HG03378 (cell line): Measurements from ENCODE around the gene RABL3.
"Not testable (repeated sequence)": the region's sequence is repeated elsewhere in the genome, so short reads cannot be mapped to it uniquely, and the experiment has no call there.

ENCODE experiments used
- ATAC-seq: cut with Tn5 transposase; IDR thresholded peaks from one replicate; pipeline ENCODE4 v1.9.1; 2021; ENCODE audit warnings: mild to moderate bottlenecking, moderate library complexity; ENCODE audit not compliant: unreplicated experiment

RABL3 gene

DNA sequence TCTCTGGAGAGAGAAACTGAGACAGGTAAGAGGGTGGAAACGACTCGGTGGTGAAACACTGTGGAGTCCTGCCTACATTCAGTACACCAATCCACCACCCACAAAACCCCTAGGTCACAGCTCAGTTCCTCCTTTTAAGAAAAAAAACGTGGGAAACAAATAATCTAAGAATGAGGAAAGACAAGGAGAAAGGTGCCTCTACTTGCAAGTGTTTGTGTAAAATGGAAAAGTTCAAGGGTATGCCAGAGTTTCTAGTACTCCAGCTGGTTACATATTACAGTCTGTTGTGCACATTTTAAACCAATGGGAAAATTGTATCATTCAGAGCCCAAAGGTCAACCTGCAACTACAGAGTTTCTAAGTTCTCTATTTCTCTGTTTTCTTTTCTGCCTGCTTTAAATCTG, 92.5 kb downstream of the RABL3 start:
- no peak for ATAC-seq

DNA sequence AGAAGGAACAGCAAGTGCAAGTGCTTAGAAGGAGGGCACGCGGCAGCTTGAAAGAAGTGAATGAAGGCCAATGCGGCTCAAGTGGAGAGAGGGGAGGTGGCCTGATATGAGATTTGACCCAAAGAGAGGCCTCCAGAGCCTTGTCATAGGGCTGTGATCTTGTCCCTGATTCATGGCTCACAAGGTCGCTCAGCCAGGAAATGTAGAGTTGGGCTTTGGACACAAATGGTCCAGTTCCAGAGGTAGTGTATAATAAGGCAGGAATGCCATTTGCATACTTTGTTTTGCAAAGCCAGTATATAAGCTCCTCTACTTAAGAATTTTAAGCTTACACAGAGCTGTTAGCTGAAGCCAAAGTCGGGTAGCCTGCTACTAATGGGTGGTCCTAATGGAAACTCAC, 94.0 kb downstream of the RABL3 start:
- ATAC-seq, result no peak

DNA sequence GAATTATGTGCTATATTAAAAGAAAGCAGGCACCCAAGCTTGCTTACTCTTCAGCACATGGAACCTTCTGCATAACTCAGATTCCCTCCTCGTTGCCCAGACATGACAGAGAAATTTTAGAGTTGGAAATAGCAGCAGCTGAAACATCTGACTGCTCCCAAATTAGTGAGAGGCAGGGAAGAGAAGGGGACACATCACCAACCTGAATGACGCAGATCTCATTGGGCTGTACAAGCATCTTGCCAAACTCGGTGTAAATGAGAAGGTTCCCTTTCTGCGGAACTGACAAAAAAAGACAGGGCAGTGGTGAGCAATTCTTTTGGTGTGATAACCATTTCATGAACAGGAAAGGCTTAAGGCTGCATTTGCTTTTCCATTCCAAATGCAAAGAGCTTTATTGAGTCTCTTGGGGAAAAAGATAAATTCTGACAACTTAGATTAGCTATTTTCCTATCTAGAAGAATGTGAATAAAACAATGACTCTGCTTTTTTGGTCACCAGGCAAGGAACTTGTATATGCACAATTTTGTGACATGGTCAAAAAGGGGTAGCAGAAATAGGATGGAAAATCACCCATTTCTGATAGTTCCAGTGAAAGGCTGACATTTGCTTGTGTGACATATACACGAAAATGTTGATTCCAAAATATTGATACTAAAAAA, 95.4 kb downstream of the RABL3 start:
- no peak for ATAC-seq

DNA sequence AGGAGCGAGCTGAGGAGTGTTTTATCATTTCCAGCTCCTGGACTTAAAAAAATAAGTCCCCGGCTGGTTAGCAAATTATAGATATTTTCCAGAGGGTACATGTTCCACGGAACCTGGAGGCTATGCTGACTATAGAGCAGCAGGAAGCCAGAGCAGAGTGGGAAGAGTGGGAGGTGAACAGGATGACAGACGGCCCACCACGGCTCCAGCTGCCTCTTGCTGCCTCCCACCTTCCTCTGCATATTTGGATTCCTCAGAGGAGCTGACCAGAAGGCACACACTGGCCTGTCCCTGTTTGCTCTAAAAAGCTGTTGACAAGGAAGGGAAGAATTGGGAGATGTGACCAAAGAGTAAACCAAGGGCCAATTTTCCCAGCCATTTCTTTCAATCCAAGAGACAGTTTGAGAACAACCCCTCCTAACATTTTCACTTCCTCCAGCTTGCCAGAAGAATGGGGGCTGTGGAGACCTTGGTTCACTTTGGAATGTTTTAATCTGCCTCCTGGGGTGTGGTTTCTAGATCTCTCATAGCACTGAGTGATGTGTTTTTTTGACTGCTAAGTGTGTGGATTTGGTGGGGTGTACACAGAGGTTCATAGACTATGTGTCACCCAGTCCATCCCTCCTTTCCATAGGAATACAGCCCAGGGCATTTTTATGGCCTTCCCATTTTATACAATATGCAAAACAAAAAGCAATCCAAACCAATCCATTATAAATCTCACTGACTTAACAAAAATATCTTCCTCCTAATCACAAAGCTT, 97.1 kb downstream of the RABL3 start:
- ATAC-seq, result no peak

DNA sequence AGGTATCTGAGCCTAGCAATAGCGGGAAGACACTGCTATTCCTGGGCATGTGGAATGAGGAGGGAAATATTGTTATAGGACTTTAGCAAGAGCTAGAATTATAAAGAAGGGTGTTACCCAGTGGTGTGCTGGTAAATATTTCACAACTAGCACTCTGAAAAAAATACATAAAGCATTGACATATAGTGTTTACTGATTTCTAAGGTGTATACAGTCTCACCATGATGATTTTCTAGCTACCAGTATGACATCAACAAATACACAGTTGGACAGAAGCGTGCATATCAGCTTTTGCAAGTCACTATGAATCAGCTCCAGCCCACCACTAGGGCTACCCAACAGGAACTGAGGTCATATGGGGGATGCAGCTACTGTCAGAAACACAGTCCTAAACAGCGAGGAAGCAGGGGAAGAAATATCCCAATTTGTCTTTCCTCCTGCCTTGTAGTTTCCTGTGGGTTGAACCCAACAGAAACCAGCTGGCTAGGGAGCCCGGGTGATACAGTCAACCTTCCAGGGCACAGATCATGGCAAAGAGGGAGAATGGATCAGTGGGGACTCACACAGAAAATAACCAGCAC, 99.9 kb downstream of the RABL3 start:
- ATAC-seq, result peak; percentile 51

DNA sequence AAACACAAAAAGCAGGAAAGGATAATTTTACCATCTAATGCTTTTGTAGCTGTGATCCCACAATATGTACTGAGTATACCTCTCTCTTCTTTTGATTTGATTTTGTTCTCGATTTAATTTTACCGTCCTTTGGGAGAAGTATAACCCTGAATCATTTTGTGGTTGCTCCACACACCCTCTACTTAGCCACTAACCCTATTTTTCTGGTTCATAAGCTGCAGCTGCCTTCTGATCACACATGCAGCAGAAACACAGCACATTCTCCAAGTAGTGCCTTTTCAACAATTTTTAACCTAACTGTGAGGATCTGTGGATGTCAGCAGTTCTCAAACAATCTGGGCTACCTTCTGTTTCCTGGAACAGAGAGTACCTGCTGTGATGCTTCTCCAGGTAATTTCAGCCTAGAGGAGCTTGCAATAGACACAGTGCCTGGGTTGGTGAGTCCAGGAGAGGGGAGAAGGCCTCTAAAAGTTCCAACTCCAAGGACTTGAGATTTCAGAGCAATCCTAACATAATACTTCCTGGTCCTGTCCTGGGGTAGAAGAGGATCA, 100.5 kb downstream of the RABL3 start:
- ATAC-seq, result no peak

DNA sequence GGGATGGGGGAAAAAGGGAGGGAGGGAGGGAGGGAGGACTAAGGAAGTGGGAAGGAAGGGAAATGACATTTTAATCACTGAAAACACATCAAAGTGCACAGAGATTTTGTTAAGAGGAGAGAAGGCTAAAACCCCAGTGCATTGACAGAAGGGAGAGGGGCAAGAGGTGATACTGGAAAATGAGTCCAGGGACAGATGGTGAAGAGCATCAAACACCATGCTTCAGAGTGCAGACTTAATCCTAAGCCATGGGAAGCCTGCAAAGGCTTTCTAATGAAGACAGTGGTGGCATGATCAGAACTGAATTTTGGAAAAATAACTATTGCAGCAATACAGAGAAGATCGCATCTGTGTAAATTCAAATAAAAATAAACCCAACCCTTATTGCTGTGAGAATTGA, 102.1 kb downstream of the RABL3 start:
- no peak for ATAC-seq

DNA sequence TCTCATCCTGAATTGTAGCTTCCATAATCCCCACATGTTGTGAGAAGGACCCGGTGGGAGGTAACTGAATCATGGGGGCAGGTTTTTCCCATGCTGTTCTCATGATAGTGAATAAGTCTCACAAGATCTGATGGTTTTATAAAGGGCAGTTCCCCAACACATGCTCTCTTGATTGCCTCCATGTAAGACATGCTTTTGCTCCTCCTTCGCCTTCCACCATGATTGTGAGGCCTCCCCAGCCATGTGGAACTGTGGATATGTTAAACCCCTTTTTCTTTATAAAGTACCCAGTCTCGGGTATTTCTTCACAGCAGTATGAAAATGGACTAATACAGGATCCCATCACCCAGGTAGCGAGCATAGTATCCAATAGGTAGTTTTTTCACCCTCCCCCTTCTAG, 103.5 kb downstream of the RABL3 start:
- ATAC-seq, result not testable (repeated sequence)

DNA sequence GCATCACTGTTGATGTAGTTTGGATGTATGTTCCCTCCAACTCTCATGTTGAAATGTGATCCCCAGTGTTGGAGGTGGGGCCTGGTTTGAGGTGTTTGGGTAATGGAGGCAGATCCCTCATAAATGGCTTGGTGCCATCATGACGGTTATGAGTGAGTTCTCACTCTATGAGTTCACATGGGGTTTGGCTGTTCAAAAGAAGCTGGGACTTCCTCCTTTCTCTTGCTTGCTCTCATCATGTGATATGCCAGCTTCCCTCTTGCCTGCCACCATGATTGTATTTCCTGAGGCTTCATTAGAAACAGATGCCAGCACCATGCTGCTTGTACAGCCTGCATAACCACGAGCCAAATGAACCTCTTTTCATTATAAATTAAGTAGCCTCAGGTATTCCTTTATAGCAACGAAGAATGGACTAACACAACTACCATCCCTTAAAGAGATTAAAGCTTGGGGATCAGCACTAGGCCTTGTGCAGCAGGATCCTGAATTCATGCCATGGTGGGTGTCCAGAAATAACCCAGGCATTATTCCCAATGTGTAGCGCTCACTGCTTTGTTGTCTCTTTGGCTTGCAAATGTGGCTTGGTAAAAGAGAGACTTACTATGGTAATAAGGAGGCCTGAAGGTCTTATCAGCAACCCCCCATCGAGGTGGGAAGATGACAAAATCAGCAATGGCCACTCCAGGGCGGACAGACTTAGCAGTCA, 104.3 kb downstream of the RABL3 start:
- no peak for ATAC-seq

DNA sequence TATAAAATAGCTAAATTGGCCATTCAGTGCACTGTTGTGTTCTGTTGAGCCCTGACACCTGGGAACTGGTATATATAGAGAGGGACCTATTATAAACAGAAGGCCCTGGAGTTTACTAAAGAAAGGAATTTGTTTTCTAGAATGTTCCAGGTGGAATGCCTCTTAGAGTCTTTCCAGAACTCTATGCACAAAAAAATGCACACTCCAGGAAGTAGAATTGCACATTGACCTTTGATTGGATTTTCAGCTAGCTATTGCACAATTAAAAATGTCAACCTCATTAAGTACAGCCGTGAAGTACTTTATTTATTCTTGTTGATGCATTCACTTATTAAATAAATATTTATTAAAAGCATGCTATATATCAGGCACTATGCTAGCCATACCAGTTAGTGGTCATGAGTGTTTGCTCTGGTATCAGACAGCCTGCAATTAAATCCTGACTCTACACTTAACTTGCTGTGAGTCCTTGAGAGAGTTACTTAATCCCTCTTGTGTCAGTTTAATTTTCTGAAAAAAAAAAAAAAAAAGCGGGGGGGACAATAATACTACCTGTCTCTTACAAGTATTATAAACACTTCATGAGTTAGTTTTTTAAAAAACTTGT, 105.4 kb downstream of the RABL3 start:
- no peak for ATAC-seq
